ENCODE measurements around the gene SLC1A2. TPM values are rescaled to one million over a fixed set of nuclear protein-coding genes. Genes with fewer than 3 reads are reported as not detected.
A peak's percentile ranks its signal among the peaks of the same experiment; 100 is the strongest.

Gene SLC1A2
- total RNA-seq, 6 experiments from 2014 or later, result 1.7 to 2.4 (median 2.1) TPM

DNA sequence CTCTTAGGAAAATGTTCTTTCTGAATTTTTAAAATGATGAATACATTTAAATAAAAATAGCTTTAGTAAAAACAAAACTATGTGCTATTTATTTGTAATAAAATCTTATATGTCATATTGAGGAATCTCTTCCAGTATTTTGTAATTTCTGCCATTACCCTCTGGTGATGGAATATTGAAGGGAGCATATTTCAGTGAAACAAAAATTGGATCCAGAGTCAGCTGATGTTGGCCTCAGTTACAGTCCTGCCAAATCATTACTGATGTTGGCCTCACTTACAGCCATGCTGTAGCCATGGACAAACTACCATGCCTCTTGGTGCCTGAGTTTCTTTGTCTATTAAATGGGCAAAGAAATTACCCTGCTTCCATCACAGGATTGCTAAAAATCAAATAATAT, 133.2 kb downstream of the SLC1A2 start:
- H3K4me1 Mint-ChIP-seq (ENCODE audit: low read depth), result peaks cover 56% of the 10 kb centered on the region
- no peak overlapping the region for H3K4me3 Mint-ChIP-seq
- 0 out of 2 replicates have a peak, but pooled peaks cover 6% of the 10 kb centered on the region for H3K36me3 Mint-ChIP-seq (ENCODE audit: low read depth)
- no peaks in the 10 kb centered on the region for H3K9me3 Mint-ChIP-seq
- no peak overlapping the region for H3K27ac Mint-ChIP-seq
- no peak for TF ChIP-seq CTCF (IDR thresholded peaks at IDR 0.05)
- no peaks in the 10 kb centered on the region for H3K27me3 Mint-ChIP-seq (ENCODE audit: insufficient read depth)
- no peak for DNase-seq

GRCh38 chr11:35285471-35285870, 133.9 kb downstream of the SLC1A2 start:
- Mint-ChIP-seq H3K4me3 (no peak overlapping the region), H3K9me3 (no peaks in the 10 kb centered on the region), H3K4me1 (ENCODE audit: low read depth) (peaks cover 49% of the 10 kb centered on the region), H3K36me3 (ENCODE audit: low read depth) (0 out of 2 replicates have a peak, but pooled peaks cover 7% of the 10 kb centered on the region), H3K27me3 (ENCODE audit: insufficient read depth) (no peaks in the 10 kb centered on the region), H3K27ac (no peak overlapping the region)
- DNase-seq, result no peak
- TF ChIP-seq CTCF (IDR thresholded peaks at IDR 0.05), result no peak

DNA sequence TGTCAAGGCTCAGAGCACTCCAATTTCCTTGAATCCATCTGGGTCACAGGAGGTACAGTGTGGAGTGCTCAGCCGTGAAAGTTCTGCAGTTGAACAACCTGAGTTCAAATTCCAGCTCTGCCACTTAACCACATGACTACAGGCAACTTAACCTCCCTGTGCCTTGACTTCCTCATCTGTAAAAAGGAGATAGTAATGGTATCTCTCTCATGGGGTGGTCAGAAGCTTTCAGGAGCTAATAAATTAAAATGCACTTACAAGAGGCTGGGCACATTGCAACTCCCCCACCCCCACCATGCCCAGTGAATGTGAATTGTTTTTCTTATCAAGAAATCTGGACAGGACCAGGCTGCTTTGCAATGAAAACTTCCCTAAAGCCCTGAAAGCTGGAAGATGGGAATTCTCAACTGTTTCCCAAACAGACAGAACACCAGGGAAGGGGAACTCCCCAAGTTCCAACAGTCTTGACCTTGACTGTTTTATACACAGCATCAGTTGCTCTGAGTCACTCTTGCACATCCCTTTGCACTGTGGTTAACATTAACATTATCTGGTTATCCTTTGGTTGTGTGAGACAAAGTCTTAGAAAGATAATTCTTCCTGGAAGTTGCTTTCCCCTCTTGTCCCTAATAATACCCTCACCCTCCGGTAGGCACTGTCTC, 137.0 kb downstream of the SLC1A2 start:
- Mint-ChIP-seq H3K4me3 (no peak overlapping the region), H3K4me1 (ENCODE audit: low read depth) (peaks cover 18% of the 10 kb centered on the region), H3K27me3 (ENCODE audit: insufficient read depth) (no peaks in the 10 kb centered on the region), H3K36me3 (ENCODE audit: low read depth) (peaks cover 13% of the 10 kb centered on the region; the same call in 1 of the 2 replicates), H3K9me3 (no peaks in the 10 kb centered on the region), H3K27ac (peak overlapping the region; percentile 66)
- no peak for TF ChIP-seq CTCF (IDR thresholded peaks at IDR 0.05)
- DNase-seq, result peak; percentile 64

GRCh38 chr11:35281169-35281688, 138.1 kb downstream of the SLC1A2 start:
- H3K27ac Mint-ChIP-seq, result no peak overlapping the region
- TF ChIP-seq CTCF (IDR thresholded peaks at IDR 0.05), result no peak
- no peak for DNase-seq
- peaks cover 20% of the 10 kb centered on the region for H3K4me1 Mint-ChIP-seq (ENCODE audit: low read depth)
- H3K36me3 Mint-ChIP-seq (ENCODE audit: low read depth), result peaks cover 7% of the 10 kb centered on the region; the same call in 1 of the 2 replicates
- no peaks in the 10 kb centered on the region for H3K9me3 Mint-ChIP-seq
- H3K4me3 Mint-ChIP-seq, result no peak overlapping the region
- H3K27me3 Mint-ChIP-seq (ENCODE audit: insufficient read depth), result 0 out of 2 replicates have a peak, but pooled peaks cover 2% of the 10 kb centered on the region

DNA sequence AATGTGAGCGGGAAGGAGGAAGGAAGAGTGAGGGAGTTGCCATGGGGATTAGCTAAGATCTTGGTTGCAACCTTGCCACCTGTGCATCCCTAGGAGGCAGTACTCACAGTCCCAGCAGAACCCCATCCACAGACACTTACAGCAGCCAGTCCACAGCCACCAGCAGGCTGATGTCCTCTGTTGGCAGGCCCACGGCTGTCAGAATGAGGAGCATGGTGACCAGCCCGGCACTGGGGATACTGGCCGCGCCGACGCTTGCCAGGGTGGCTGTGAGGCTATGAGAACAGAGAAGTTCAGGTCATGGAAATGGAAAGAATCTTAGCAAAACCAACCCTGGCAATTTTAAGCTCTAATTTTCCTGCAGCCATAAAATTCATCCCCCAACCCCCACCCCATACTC, 138.6 kb downstream of the SLC1A2 start:
- TF ChIP-seq CTCF (IDR thresholded peaks at IDR 0.05), result no peak
- Mint-ChIP-seq H3K4me3 (no peak overlapping the region), H3K9me3 (no peaks in the 10 kb centered on the region), H3K27ac (no peak overlapping the region), H3K27me3 (ENCODE audit: insufficient read depth) (peaks cover 4% of the 10 kb centered on the region; the same call in 1 of the 2 replicates), H3K4me1 (ENCODE audit: low read depth) (peaks cover 25% of the 10 kb centered on the region), H3K36me3 (ENCODE audit: low read depth) (peaks cover 7% of the 10 kb centered on the region; the same call in 1 of the 2 replicates)
- DNase-seq, result no peak

Data from HFFc6 (cell line).